Measurements from ENCODE around the gene GSTM4.

Gene GSTM4

DNA sequence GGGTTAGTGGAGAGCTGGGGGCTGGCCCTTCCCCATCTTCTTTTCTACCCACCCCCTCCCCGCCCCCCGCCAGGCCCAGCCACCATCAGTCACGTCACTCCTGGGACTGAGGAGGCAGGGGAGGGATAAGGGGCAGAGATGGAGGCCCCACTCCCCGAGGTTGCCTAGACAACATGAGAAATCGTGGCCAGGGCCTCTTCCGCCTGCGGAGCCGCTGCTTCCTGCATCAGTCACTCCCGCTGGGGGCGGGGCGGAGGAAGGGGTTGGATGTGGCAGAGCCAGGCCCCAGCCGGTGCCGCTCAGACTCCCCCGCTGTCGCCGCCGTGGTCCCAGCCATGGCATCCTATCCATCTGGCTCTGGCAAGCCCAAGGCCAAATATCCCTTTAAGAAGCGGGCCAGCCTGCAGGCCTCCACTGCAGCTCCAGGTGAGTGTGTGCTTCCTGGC lies 35.0 kb upstream of the GSTM4 start:
- peak; percentile 72 for DNase-seq (ENCODE audit: low read depth)
- in situ Hi-C loops (cut with HindIII; ENCODE audit: low sequenced_read_pairs) = no loop called here
- TF ChIP-seq, protein P1, sequence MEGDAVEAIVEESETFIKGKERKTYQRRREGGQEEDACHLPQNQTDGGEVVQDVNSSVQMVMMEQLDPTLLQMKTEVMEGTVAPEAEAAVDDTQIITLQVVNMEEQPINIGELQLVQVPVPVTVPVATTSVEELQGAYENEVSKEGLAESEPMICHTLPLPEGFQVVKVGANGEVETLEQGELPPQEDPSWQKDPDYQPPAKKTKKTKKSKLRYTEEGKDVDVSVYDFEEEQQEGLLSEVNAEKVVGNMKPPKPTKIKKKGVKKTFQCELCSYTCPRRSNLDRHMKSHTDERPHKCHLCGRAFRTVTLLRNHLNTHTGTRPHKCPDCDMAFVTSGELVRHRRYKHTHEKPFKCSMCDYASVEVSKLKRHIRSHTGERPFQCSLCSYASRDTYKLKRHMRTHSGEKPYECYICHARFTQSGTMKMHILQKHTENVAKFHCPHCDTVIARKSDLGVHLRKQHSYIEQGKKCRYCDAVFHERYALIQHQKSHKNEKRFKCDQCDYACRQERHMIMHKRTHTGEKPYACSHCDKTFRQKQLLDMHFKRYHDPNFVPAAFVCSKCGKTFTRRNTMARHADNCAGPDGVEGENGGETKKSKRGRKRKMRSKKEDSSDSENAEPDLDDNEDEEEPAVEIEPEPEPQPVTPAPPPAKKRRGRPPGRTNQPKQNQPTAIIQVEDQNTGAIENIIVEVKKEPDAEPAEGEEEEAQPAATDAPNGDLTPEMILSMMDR (IDR thresholded peaks at IDR 0.05; ENCODE audit: low read depth, low read length, missing control alignments) = no peak
- peak overlapping the region; percentile 91 for H3K4me3 ChIP-seq (ENCODE audit: low read depth, low read length)

DNA sequence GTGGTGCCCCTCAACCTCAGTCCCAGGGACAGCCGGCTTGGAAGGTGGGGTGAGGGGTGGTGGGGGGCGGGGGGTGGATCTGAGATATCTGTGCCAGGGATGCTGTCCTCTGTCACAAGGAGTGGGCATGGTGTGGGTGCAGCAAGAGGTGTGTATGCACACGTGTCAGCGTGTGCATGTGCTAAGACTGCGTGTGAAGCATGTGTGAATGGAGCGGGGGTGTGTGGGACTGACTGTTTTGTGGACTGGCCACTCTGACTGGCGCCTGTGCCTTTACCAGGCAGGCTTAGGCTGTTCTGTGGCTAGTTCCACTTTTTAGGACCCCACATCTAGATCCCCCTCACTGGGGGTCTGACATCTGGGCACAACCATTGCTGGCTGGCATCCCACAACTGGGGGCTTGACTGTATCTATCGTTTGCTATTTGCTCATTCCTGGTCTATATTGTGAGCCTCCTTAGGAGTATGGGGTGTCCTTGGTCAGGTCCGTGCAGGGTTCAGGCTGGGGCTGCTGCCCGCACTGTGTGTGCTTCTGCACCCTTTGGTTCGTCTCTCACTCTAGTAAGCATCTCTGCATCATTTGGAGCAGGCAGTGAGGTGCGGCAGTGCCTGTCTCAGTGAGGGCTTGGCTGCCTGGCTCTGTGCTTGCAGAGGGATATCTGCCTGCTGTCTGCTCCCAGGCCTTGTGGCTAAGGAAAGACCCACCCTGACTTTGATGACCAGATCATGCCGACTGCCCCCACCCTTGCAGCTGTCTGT lies 34.3 kb upstream of the GSTM4 start:
- in situ Hi-C loops (cut with HindIII; ENCODE audit: low sequenced_read_pairs) = no loop called here
- TF ChIP-seq, protein P1 (IDR thresholded peaks at IDR 0.05; ENCODE audit: low read depth, low read length, missing control alignments) = no peak
- peak overlapping the region; percentile 91 for H3K4me3 ChIP-seq (ENCODE audit: low read depth, low read length)
- DNase-seq (ENCODE audit: low read depth) = no peak

DNA sequence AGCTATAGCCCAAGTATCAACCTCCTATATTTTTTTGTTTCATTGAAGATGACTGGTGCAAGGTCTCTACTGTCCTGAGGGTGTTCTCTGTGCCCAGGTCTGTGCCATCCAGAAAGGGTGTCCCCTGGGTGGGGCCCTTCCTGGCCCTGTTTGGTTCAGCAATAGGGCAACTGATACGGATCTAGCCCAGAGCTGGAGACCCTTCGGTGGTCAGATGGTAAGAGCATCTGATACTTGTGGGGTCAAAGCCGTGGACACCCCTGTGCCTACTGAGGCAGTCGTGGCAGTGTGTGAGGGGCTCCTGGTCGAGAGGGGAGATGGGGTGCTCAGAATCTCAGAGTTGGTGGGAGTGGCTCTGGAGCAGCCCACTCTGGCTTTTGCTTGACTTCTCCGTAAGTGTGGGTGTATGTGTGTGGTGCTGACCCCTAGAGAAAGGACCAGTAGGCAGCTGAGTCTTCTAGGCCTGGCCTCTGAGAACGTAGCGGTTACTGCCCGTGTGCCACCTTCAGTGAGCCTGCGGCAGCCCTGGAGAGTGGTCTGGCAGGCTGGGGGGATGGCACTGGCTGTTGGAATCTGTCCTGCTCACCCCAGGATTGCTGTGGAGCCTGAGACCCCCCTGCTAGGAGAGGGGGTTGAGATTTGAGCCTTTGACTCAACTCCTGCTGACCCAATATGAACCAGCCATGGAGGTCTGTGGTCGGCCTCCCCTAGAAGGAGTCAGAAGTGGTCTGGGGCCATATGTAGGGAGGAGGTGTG lies 33.6 kb upstream of the GSTM4 start:
- H3K4me3 ChIP-seq (ENCODE audit: low read depth, low read length) = peak overlapping the region; percentile 91
- TF ChIP-seq, protein P1 (IDR thresholded peaks at IDR 0.05; ENCODE audit: low read depth, low read length, missing control alignments) = no peak
- no peak for DNase-seq (ENCODE audit: low read depth)
- in situ Hi-C loops (cut with HindIII; ENCODE audit: low sequenced_read_pairs) = no loop called here

DNA sequence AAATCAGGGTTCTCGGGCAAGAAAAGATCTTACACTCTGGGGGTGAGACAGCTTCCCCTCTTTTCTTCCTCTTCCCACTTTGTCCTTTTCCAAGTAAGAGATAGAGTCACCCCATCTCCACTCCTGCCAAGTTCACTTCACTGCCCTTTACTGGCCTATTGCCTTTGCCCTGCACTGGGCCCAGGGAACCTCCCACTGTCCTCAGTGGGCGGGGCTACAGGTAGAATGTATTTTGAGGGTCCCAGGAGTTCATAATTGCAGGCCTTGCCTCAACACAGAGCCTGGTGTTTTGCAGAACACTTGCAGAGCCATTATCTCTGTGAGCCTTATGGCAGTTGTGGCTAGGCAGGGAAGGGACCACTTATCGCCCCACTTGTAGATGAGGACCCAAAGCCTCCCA lies 33.0 kb upstream of the GSTM4 start:
- in situ Hi-C loops (cut with HindIII; ENCODE audit: low sequenced_read_pairs) = no loop called here

DNA sequence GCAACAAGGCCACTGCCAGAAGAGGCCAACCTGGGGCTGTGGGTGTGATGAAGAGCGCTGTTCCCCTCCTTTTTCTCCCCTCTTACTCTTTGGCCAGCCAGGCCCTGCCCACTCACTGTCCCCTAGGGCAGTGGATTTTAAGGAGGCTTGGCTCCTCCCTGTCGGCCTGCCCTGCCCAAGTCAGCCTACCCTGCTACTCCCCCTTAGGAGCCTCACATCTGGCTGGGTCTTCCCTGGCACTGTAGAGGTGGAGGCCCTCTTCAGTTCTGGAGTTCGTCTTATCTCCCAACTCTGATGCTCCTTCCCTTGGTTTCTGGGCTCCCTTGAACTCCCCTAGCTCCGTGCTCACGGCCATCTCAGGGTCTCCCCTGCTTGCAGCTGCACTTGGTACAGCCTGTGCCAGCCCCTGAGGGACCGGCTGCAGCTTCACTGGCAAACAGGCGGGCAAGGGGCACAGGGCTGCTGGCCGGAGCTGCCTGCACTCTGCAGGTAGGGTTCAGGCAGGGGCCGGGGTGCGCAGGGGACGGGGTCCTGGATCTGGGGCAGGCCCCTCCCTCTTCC lies 32.2 kb upstream of the GSTM4 start:
- H3K4me3 ChIP-seq (ENCODE audit: low read depth, low read length) = no peak overlapping the region
- no peak for DNase-seq (ENCODE audit: low read depth)
- TF ChIP-seq, protein P1 (IDR thresholded peaks at IDR 0.05; ENCODE audit: low read depth, low read length, missing control alignments) = no peak
- in situ Hi-C loops (cut with HindIII; ENCODE audit: low sequenced_read_pairs) = no loop called here

More for the DNA sequence above, 33.0 kb upstream of the GSTM4 start:
- TF ChIP-seq, protein P1 (IDR thresholded peaks at IDR 0.05; ENCODE audit: low read depth, low read length, missing control alignments) = no peak
- no peak for DNase-seq (ENCODE audit: low read depth)
- no peak overlapping the region for H3K4me3 ChIP-seq (ENCODE audit: low read depth, low read length)

DNA sequence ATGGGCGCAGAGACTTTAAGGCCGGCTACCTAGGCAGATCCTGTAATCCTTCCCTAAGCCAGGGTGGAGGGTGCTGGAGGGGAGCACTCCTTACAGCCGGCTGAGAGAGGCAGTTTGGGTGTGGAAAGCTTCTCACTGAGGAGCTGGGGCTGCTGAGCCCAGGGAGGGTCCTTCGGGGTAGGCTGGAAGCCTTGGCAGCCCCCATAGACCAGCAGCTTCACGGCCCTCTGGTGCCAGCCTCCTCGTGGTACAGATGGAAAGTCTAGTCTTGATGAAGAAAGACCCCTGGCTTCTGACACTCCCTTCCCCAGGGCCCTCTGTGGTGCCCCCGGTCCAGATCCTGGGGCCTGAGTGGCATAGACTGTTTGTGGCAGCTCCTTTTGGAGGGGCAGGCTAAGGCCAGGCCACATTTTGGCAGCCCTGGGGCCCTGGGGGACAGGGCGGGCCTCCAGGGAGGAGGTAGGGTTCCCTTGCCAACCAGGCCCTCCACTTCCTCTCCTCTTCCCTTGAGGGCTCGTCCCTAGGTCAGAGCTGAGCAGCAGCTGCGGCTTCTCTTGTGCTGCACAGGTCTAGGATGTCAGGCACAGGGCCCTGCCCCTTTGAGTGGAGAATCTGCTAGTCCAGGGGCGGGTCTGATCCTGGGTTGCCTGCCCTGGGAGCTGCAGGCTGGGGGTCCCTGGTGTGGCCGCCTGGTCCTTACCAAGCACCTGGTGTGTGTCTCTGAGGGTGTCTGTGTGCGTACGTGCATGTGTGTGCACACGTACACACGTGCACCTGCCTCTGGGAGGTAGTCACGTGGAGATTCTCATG lies 31.5 kb upstream of the GSTM4 start:
- TF ChIP-seq, protein P1 (IDR thresholded peaks at IDR 0.05; ENCODE audit: low read depth, low read length, missing control alignments) = no peak
- in situ Hi-C loops (cut with HindIII; ENCODE audit: low sequenced_read_pairs) = no loop called here
- DNase-seq (ENCODE audit: low read depth) = no peak
- no peak overlapping the region for H3K4me3 ChIP-seq (ENCODE audit: low read depth, low read length)
